OCI-LY7 (cell line): ENCODE measurements around the gene DACT3. TPM values are rescaled to one million over a fixed set of nuclear protein-coding genes. Genes with fewer than 3 reads are reported as not detected.

ENCODE experiments used
- BruUV-seq: library from RNA; stranded (reverse); fragments of 400-500 nt; replicated peaks from 2 replicates; lab custom pipeline; 2021; lab: Mats Ljungman, UMichigan
- CTCF ChIA-PET: fragments of 300-600 bp; sonication (Branson Sonifier 250); formaldehyde crosslinking; loops from one replicate; lab custom pipeline; 2022; ENCODE audit warnings: antibody characterized with exemption; ENCODE audit not compliant: unreplicated experiment; lab: Charles Lee
- POLR2A ChIA-PET: fragments of 300-600 bp; sonication (Branson Sonifier 250); formaldehyde crosslinking; loops from one replicate; lab custom pipeline; 2022; ENCODE audit warnings: antibody characterized with exemption; lab: Charles Lee
- DNase-seq: peaks from one replicate; pipeline ENCODE4 v3.0.0-alpha.2; 2015; ENCODE audit warnings: low spot score
- H2AFZ ChIP-seq: fragments of 200-600 bp; sonication (generic), shearing (Covaris generic); 2 replicates; pipeline ENCODE4 v1.6.1; 2014; ENCODE audit warnings: mild to moderate bottlenecking, antibody characterized with exemption, low read length, moderate library complexity
- H3K27ac ChIP-seq: fragments of 200-600 bp; sonication (generic); 2 replicates; pipeline ENCODE4 v1.5.1; 2014; ENCODE audit warnings: mixed run types, low read depth, mild to moderate bottlenecking, moderate library complexity, low read length, inconsistent platforms; ENCODE audit not compliant: poor library complexity, severe bottlenecking
- H3K36me3 ChIP-seq: fragments of 200-600 bp; sonication (generic); 2 replicates; pipeline ENCODE4 v1.6.1; 2014; ENCODE audit warnings: mild to moderate bottlenecking, antibody characterized with exemption, low read length, moderate library complexity, mixed read lengths; ENCODE audit not compliant: insufficient read depth
- H3K4me1 ChIP-seq: fragments of 200-600 bp; sonication (generic); 2 replicates; pipeline ENCODE4 v1.5.1; 2014; ENCODE audit warnings: mild to moderate bottlenecking, low read length; ENCODE audit not compliant: insufficient read depth, poor library complexity, severe bottlenecking
- H3K4me2 ChIP-seq: fragments of 200-600 bp; sonication (generic); 2 replicates; pipeline ENCODE4 v1.6.1; 2014; ENCODE audit warnings: mild to moderate bottlenecking, low read length
- H3K4me3 ChIP-seq: fragments of 200-600 bp; sonication (generic); 2 replicates; pipeline ENCODE4 v1.5.1; 2014; ENCODE audit warnings: mild to moderate bottlenecking, low read depth, low read length; ENCODE audit not compliant: poor library complexity, severe bottlenecking
- H3K79me2 ChIP-seq: fragments of 200-600 bp; sonication (generic); 2 replicates; pipeline ENCODE4 v1.6.1; 2016; ENCODE audit warnings: low read depth, mild to moderate bottlenecking, low read length, moderate library complexity, mixed read lengths; ENCODE audit not compliant: insufficient read depth
- H3K9me2 ChIP-seq: fragments of 200-600 bp; sonication (generic); 2 replicates; pipeline ENCODE4 v1.6.1; 2016; ENCODE audit warnings: mild to moderate bottlenecking, low read length, mixed read lengths; ENCODE audit not compliant: insufficient read depth
- H3K9me3 ChIP-seq: fragments of 200-600 bp; sonication (generic); 2 replicates; pipeline ENCODE4 v1.6.1; 2014; ENCODE audit warnings: mild to moderate bottlenecking, mixed run types, low read length, mixed read lengths
- H4K20me1 ChIP-seq: fragments of 200-600 bp; sonication (generic); 2 replicates; pipeline ENCODE4 v1.6.1; 2014; ENCODE audit warnings: mild to moderate bottlenecking, antibody characterized with exemption, low read length, moderate library complexity, mixed read lengths; ENCODE audit not compliant: insufficient read depth
- EZH2phosphoT487 ChIP-seq: fragments of 200-600 bp; sonication (generic); IDR thresholded peaks from 2 replicates; pipeline ENCODE4 v1.6.1; 2018; ENCODE audit warnings: low read depth, borderline replicate concordance, mild to moderate bottlenecking, mixed run types, antibody characterized with exemption, low read length, moderate library complexity, mixed read lengths
- intact Hi-C: fragments of 100-400 bp; cut with micrococcal nuclease; formaldehyde crosslinking; loops from one replicate; pipeline ENCODE4 v1.10.0; 2022; ENCODE audit not compliant: unreplicated experiment
- total RNA-seq, 2 experiments: library from RNA; depleted of rRNA in 1 of 2; stranded (reverse); fragments of >200 nt in 1 of 2; shearing (Covaris generic) in 1 of 2; gene quantifications; 2 replicates each; pipeline ENCODE4 v1.2.3, GENCODE V29; 2014 to 2022
- TF ChIP-seq, protein P1 (sequence below): fragments of 200-600 bp; sonication (generic); conservative IDR thresholded peaks from 2 replicates; pipeline ENCODE4 v1.5.1; 2014; ENCODE audit warnings: mild to moderate bottlenecking, antibody characterized with exemption, low read length, moderate library complexity, mixed read lengths

The DACT3 gene
- total RNA-seq, 2 experiments from 2014 or later, result 0.44 TPM; not detected in 1

DNA sequence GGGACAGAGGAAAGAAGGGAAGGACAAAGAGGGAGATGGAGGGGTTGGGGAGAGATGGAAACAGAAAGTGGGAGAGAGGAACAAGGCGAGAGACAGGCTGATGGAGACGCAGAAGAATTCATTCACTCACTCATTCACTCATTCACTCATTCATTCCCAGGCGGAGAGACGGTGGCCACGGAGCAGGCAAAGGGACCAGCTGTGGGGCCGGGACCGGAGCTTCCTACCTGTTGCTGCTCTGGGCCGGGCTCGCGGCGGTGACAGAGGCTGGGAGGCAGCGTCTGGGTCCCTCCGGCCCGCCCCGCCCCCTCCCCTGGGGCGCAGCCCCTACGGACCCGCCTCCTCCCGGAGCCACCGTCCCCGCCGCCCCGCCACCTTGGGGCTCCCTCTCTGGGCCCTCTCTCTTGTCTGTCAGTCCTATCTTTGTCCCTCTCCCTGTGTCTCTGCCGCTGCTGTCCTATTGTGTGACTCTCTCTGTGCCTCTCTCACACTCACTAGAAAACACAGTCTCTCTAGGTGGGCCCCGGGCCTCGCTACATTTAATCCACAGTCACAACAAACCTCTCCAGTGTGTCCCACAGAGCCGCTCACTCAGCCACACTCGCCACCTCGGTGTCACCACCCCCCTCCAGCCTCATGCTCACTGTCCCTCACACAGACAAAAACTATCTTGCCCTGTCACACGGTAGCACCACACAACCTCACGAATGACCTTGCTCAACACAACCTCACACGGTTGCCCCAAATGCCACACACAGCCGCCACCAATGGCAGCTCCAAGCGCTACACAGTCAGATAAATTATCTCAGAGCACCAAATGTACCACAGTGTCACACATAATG, 24.8 kb downstream of the DACT3 start, which contains the start of gene GNG8:
TSS of gene GNG8 (minus strand) at position 283 of the 842 bp plus-strand sequence. CDS start 1,520 bp downstream, outside the sequence.
- Histone ChIP-seq H3K9me2 (no peaks in the 10 kb centered on the region), H3K36me3 (no peaks in the 10 kb centered on the region), H3K4me1 (peaks cover 49% of the 10 kb centered on the region), H2AFZ (0 out of 2 replicates have a peak within 1 kb of the TSS, but pooled peaks have one; percentile 29), H3K9me3 (no peaks in the 10 kb centered on the region), H3K4me2 (peak within 1 kb of the TSS; percentile 63; the same call in 1 of the 2 replicates), H3K79me2 (no peaks in the 10 kb centered on the region), H3K4me3 (no peak within 1 kb of the TSS), H4K20me1 (no peaks in the 10 kb centered on the region), H3K27ac (no peak within 1 kb of the TSS)
- no TSS peak for BruUV-seq
- ChIA-PET POLR2A (interaction anchor here (0.6 kb wide), 1 partner anchor 974 kb away, joined by 3 read pairs; no protein-coding TSS in a partner anchor), CTCF (interaction anchor here (1.9 kb wide), 1 partner anchor 26 kb away, joined by 6 read pairs; the partner anchor contains the start of gene DACT3)
- no peak for DNase-seq
- no peak for TF ChIP-seq EZH2phosphoT487
- TF ChIP-seq, protein P1, sequence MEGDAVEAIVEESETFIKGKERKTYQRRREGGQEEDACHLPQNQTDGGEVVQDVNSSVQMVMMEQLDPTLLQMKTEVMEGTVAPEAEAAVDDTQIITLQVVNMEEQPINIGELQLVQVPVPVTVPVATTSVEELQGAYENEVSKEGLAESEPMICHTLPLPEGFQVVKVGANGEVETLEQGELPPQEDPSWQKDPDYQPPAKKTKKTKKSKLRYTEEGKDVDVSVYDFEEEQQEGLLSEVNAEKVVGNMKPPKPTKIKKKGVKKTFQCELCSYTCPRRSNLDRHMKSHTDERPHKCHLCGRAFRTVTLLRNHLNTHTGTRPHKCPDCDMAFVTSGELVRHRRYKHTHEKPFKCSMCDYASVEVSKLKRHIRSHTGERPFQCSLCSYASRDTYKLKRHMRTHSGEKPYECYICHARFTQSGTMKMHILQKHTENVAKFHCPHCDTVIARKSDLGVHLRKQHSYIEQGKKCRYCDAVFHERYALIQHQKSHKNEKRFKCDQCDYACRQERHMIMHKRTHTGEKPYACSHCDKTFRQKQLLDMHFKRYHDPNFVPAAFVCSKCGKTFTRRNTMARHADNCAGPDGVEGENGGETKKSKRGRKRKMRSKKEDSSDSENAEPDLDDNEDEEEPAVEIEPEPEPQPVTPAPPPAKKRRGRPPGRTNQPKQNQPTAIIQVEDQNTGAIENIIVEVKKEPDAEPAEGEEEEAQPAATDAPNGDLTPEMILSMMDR, result no peak
- intact Hi-C loops, result no loop called here

DNA sequence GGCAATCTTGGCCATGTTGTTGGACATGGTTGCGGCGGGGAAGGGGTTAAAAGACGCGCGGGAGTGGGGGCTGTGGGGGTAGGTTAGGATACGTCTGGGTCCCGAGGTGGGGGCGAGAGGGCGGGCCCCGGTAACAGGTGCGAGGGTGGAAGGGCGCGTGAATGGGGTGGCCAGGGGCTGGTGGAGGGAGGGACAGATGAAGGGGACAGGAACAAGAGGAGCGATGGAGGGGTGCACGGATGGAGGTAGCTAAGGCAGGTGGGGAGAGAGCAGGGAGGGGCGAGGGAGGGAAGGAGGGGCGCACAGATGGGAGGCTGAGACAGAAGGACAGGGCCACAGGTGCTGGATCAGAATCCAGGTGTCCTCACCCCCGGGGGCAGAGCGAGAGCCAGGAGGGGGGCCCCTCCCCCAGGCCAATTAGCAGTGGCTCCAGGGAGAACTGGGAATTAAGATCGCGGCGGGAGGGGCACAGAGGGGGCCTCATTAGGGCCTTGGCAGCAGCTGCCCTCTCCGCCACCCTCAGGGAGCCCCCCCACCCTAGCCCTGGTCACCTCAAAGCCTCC, 26.2 kb downstream of the DACT3 start:
- no peak for DNase-seq
- Histone ChIP-seq H3K9me3 (no peaks in the 10 kb centered on the region), H3K4me3 (peak overlapping the region; percentile 34), H3K4me2 (peak overlapping the region; percentile 63), H3K9me2 (no peaks in the 10 kb centered on the region), H3K27ac (no peak overlapping the region), H2AFZ (no peak overlapping the region), H4K20me1 (no peaks in the 10 kb centered on the region), H3K36me3 (no peaks in the 10 kb centered on the region), H3K79me2 (no peaks in the 10 kb centered on the region), H3K4me1 (peaks cover 45% of the 10 kb centered on the region)
- no peak for TF ChIP-seq EZH2phosphoT487
- TF ChIP-seq, protein P1, result no peak
- no TSS peak for BruUV-seq
- intact Hi-C loops, result loop anchor here (1.0 kb wide), 1 partner anchor 28 kb away; no protein-coding TSS in a partner anchor
- CTCF ChIA-PET, result no interaction called here
- POLR2A ChIA-PET, result no interaction called here
